ENCODE data around the gene LHFPL2. TPM values are rescaled to one million over a fixed set of nuclear protein-coding genes. Genes with fewer than 3 reads are reported as not detected.

Gene LHFPL2
- total RNA-seq, 1 donor from 2014 or later, result 40.6 TPM

GRCh38 chr5:78518365-78519197, 130.0 kb downstream of the LHFPL2 start:
- intact Hi-C loops (cut with DNase I), result no loop called here
- ATAC-seq, result peak; percentile 94
- H3K27ac ChIP-seq, result peak overlapping the region; percentile 38
- H3K27me3 ChIP-seq (ENCODE audit: low read depth), result no peaks in the 10 kb centered on the region
- DNase-seq, result peak; percentile 59
- H3K9me3 ChIP-seq, result no peaks in the 10 kb centered on the region
- no peak for TF ChIP-seq CTCF (IDR thresholded peaks at IDR 0.05)
- no peak overlapping the region for H3K4me3 ChIP-seq
- H3K36me3 ChIP-seq, result no peaks in the 10 kb centered on the region
- H3K4me1 ChIP-seq, result peaks cover 29% of the 10 kb centered on the region

DNA sequence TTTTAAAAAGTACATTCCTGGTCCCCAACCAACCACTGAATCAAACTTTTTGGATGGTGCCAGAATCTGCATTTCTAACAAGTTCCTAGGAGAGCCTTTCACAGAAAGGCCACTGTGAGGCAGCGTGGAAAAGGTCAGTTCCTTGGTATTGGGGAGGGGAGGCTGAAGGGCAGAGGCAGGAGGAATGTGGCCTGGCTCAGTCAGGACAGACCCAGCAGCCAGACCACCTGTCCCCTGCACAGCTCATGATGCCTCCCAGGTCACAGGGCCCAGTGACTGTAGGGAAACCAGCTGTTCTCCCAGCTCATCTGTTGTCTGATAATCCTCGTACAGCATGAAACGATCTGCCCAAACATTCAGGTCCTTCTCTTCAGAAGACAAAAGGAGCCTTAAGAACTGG, 132.9 kb downstream of the LHFPL2 start:
- ATAC-seq, result no peak
- H3K27ac ChIP-seq, result no peak overlapping the region
- H3K4me1 ChIP-seq, result peaks cover 40% of the 10 kb centered on the region
- H3K36me3 ChIP-seq, result no peaks in the 10 kb centered on the region
- no peak for TF ChIP-seq CTCF (IDR thresholded peaks at IDR 0.05)
- H3K4me3 ChIP-seq, result no peak overlapping the region
- no peak for DNase-seq
- H3K27me3 ChIP-seq (ENCODE audit: low read depth), result no peaks in the 10 kb centered on the region
- intact Hi-C loops (cut with DNase I), result no loop called here
- H3K9me3 ChIP-seq, result no peaks in the 10 kb centered on the region

- no peaks in the 10 kb centered on the region for H3K36me3 ChIP-seq
- no peaks in the 10 kb centered on the region for H3K27me3 ChIP-seq (ENCODE audit: low read depth)
- H3K9me3 ChIP-seq, result no peaks in the 10 kb centered on the region
- intact Hi-C loops (cut with DNase I), result no loop called here
- ATAC-seq (no peak), DNase-seq (no peak)
- TF ChIP-seq CTCF (IDR thresholded peaks at IDR 0.05), result no peak
- H3K4me1 ChIP-seq, result peaks cover 46% of the 10 kb centered on the region
- no peak overlapping the region for H3K4me3 ChIP-seq
- H3K27ac ChIP-seq, result no peak overlapping the region
Measured at GRCh38 chr5:78514427-78515330, 133.9 kb downstream of the LHFPL2 start.

- intact Hi-C loops (cut with DNase I), result no loop called here
- H3K27me3 ChIP-seq (ENCODE audit: low read depth), result no peaks in the 10 kb centered on the region
- no peak overlapping the region for H3K4me3 ChIP-seq
- no peak for ATAC-seq
- H3K9me3 ChIP-seq, result no peaks in the 10 kb centered on the region
- H3K4me1 ChIP-seq, result peaks cover 39% of the 10 kb centered on the region
- no peak for DNase-seq
- TF ChIP-seq CTCF (IDR thresholded peaks at IDR 0.05), result no peak
- H3K27ac ChIP-seq, result no peak overlapping the region
- no peaks in the 10 kb centered on the region for H3K36me3 ChIP-seq
Measured at GRCh38 chr5:78513441-78513840, 135.1 kb downstream of the LHFPL2 start.

GRCh38 chr5:78512435-78512834, 136.1 kb downstream of the LHFPL2 start:
- no peak for TF ChIP-seq CTCF (IDR thresholded peaks at IDR 0.05)
- Histone ChIP-seq H3K27ac (no peak overlapping the region), H3K9me3 (no peaks in the 10 kb centered on the region), H3K4me3 (no peak overlapping the region), H3K4me1 (peaks cover 34% of the 10 kb centered on the region), H3K36me3 (no peaks in the 10 kb centered on the region), H3K27me3 (ENCODE audit: low read depth) (no peaks in the 10 kb centered on the region)
- no peak for ATAC-seq
- intact Hi-C loops (cut with DNase I), result no loop called here
- no peak for DNase-seq
